ENCODE data around the gene DCDC2B. TPM values are rescaled to one million over a fixed set of nuclear protein-coding genes. Genes with fewer than 3 reads are reported as not detected.

DCDC2B gene
- polyA plus RNA-seq, 1 experiment, result not detected

DNA sequence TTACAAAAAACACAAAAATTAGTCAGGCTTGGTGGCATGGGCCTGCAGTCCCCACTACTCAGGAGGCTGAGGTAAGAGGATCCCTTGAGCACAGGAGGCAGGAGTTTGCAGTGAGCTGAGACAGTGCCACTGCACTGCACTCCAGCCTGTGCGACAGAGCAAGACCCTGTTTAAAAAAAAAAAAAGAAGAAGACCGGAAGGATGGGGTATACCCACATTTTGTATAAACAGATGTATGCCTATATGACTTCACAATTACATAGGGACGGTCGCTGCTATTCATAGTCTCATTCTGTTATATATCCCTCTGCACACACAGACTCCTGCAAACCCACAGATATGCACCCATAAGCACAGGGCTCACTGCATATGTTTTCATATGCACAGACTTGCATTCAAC is 54.9 kb downstream of the DCDC2B start:
- POLR2A ChIA-PET, result no interaction called here
- TF ChIP-seq, protein P1, sequence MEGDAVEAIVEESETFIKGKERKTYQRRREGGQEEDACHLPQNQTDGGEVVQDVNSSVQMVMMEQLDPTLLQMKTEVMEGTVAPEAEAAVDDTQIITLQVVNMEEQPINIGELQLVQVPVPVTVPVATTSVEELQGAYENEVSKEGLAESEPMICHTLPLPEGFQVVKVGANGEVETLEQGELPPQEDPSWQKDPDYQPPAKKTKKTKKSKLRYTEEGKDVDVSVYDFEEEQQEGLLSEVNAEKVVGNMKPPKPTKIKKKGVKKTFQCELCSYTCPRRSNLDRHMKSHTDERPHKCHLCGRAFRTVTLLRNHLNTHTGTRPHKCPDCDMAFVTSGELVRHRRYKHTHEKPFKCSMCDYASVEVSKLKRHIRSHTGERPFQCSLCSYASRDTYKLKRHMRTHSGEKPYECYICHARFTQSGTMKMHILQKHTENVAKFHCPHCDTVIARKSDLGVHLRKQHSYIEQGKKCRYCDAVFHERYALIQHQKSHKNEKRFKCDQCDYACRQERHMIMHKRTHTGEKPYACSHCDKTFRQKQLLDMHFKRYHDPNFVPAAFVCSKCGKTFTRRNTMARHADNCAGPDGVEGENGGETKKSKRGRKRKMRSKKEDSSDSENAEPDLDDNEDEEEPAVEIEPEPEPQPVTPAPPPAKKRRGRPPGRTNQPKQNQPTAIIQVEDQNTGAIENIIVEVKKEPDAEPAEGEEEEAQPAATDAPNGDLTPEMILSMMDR (IDR thresholded peaks at IDR 0.05; ENCODE audit: low read depth, low read length), result no peak
- Histone ChIP-seq H3K4me3 (ENCODE audit: low read depth, low read length) (no peak overlapping the region), H3K27me3 (ENCODE audit: control insufficient read depth, insufficient read depth, low read length) (no peaks in the 10 kb centered on the region), H3K27ac (ENCODE audit: low read depth, low read length) (no peak overlapping the region), H3K9me3 (ENCODE audit: control insufficient read depth, insufficient read depth, low read length) (no peaks in the 10 kb centered on the region)
- DNase-seq (ENCODE audit: low read depth, low spot score), result no peak
- CTCF ChIA-PET, result no interaction called here

Other genes with a start within 250 kb of the DCDC2B start
- gene KHDRBS1, start 195.2 kb upstream of the DCDC2B start, polyA plus RNA-seq (2011; rRNA removed), result 76.2 and 76.6 TPM in 2 replicates
- 16.2 and 21.0 TPM in 2 replicates for gene TMEM39B, start 136.2 kb upstream of the DCDC2B start, polyA plus RNA-seq (2011; rRNA removed)
- 45.9 and 54.4 TPM in 2 replicates for gene KPNA6, start 101.0 kb upstream of the DCDC2B start, polyA plus RNA-seq (2011; rRNA removed)
- gene TXLNA, start 29.4 kb upstream of the DCDC2B start, polyA plus RNA-seq (2011; rRNA removed), result 49.3 and 52.8 TPM in 2 replicates
- 17.6 and 20.8 TPM in 2 replicates for gene CCDC28B, start 8.5 kb upstream of the DCDC2B start, polyA plus RNA-seq (2011; rRNA removed)
- gene IQCC, start 3.4 kb upstream of the DCDC2B start, polyA plus RNA-seq (2011; rRNA removed), result 1.2 and 1.3 TPM in 2 replicates
- 17.3 and 18.6 TPM in 2 replicates for gene TMEM234, start 13.3 kb downstream of the DCDC2B start, polyA plus RNA-seq (2011; rRNA removed)
- 357 and 399 TPM in 2 replicates for gene EIF3I, start 13.3 kb downstream of the DCDC2B start, polyA plus RNA-seq (2011; rRNA removed)
- gene FAM167B, start 38.1 kb downstream of the DCDC2B start, polyA plus RNA-seq (2011; rRNA removed), result 0.40 and 0.43 TPM in 2 replicates
- not detected in 2 replicates for gene LCK, start 42.2 kb downstream of the DCDC2B start, polyA plus RNA-seq (2011; rRNA removed)
- 157 and 172 TPM in 2 replicates for gene HDAC1, start 83.0 kb downstream of the DCDC2B start, polyA plus RNA-seq (2011; rRNA removed)
- gene MARCKSL1, start 127.1 kb downstream of the DCDC2B start, polyA plus RNA-seq (2011; rRNA removed), result 196 and 200 TPM in 2 replicates
- 1.4 and 1.6 TPM in 2 replicates for gene FAM229A, start 153.4 kb downstream of the DCDC2B start, polyA plus RNA-seq (2011; rRNA removed)
- gene TSSK3, start 153.4 kb downstream of the DCDC2B start, polyA plus RNA-seq (2011; rRNA removed), result 0.33 and 0.45 TPM in 2 replicates
- gene BSDC1, start 185.4 kb downstream of the DCDC2B start, polyA plus RNA-seq (2011; rRNA removed), result 45.3 and 53.1 TPM in 2 replicates